Spleen (tissue), 7 donors: ENCODE data around the gene ZNF500.

Experiments used
- CTCF ChIP-seq, 11 experiments: fragments of 200-600 bp in 7 of 11; fragments of 450-650 bp in 4 of 11; sonication (generic) in 4 of 11; IDR thresholded peaks in 8 of 11; conservative IDR thresholded peaks in 3 of 11; 1 replicate in 7 of 11; 2 replicates in 4 of 11; pipeline versions ENCODE4 v1.4.0 to v1.8.0; 2016 to 2021; ENCODE audit warnings: antibody characterized with exemption in 11 of 11, inconsistent platforms in 4 of 11, mild to moderate bottlenecking in 1 of 11
- POLR2AphosphoS5 ChIP-seq, 3 donors: sonication (generic); formaldehyde crosslinking; IDR thresholded peaks; one replicate each; pipeline ENCODE4 v1.5.1; 2017; ENCODE audit warnings: antibody characterized with exemption in 3 of 3
- donor health status: DM: no; HTN: no; CAD: no; lungs with moderate emphysema.
- donor health status: DM: no; HTN: no; CAD: no.
- donor health status: DM: no; HTN: no; CAD: no.

- TF ChIP-seq CTCF (IDR thresholded peaks at IDR 0.05 in 8 of 11, conservative IDR thresholded peaks at IDR 0.05 in 3 of 11), result no peak
- no peak for TF ChIP-seq POLR2AphosphoS5 (IDR thresholded peaks at IDR 0.05)
Measured at GRCh38 chr16:4767872-4768548, 1.0 kb upstream of the ZNF500 start.
